GM21723 (cell line): ENCODE results near the gene SEMA4G.
A peak's percentile ranks its signal among the peaks of the same experiment; 100 is the strongest.

ENCODE experiments used
- ATAC-seq: cut with Tn5 transposase; IDR thresholded peaks from one replicate; pipeline ENCODE4 v1.9.1; 2021; ENCODE audit warnings: mild to moderate bottlenecking, moderate library complexity; ENCODE audit not compliant: unreplicated experiment

SEMA4G gene

DNA sequence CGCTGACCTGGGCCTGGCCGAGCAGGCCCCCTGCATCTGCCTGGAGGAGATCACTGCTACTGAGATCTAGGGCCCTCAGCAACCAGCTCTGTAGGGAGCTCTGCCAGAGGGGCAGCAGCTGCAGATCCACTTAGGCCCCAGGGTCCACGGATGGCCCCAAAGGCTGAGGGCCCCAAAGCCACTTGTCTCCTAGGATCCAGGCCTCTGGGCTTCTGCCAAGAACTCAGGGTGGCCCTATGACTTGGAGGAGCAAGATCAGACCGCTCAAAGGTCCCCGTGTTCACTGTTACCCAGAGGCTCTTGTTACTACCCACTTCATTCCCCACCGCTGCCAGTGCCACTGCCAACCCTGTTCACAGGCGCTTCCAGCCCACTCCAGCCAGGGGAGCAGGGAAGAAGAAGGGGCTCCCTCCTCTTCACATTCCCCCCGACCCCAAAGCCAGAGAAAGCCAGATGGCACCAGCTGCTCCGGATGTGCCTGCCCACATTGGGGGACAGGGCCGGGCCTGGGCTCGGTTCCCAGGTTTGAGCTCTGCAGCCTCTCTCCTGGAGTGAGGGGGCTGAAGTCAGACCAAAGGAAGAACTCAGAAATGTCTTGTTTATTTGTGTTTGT, 37.9 kb downstream of the SEMA4G start:
- ATAC-seq: no peak

DNA sequence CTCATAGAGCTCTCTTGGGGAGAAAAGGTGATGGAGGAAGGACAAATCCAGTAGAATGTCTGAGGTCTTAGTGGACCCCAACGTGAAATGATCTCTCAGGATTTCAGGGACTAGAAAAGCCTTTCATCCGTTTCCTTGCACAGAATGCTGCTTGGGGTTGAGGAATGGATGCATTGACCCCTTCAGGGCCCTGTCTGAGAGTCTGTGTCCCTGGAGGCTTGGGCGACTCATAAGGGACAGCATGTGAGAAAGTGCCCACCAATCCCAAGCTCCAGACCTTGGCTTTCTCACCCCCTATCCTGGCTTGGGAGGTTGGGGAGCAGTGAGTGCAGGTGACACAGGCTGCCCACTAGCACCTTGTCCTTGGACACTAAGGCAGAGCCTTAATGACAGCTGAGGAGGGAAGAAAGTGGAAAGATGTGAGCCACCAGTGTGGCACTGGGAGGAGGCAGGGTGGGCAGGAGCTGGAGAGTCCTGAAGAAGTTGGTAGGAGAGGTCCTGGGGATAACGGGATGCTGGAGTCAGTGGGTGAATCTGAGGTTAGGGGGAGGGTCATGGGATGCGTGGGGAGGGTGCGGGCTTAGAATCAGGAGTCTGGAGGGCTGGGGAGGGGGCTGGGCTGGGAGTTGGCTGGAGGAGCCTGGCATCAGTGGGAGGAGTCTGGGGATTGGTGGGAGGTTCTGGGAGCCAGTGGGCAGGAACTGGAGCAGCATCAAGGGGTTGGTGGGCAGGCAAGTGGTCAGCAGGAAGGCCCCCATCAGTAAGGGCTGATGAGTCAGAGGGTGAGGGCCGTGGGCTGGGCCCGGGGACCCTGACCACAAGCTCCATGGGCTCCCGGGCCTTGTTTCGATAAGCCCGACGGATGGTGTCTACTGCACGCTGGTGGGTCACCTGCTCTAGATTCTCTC, 38.9 kb downstream of the SEMA4G start:
- no peak for ATAC-seq

DNA sequence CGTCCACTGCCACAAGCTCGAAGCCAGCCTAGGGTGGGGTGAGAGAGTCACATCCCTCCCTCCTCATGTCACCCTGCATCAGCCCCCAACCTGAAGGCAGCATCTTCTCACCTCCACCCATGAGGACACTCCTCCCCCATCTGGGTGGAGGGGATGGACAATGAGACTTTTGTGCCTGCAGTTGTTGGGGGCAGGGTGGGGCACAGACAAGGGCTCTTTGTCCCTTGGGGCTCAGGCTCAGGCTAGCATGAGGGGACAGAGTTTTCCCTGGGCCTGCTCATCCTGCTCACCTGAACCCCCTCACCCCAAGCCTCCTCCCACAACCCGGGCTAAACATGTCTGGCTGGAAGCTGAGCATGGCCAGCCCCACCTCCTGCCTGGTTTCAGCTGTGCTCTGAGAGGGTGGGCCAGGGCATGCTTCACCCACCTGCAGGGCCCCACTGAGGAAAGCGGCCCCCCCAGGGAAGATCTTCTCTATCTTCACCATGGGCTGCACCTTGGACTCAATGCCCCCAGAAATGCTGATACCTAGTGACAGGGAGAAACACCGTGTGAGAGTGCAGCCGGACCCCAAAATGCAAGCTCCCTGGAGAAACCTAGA, 39.6 kb downstream of the SEMA4G start:
- no peak for ATAC-seq

DNA sequence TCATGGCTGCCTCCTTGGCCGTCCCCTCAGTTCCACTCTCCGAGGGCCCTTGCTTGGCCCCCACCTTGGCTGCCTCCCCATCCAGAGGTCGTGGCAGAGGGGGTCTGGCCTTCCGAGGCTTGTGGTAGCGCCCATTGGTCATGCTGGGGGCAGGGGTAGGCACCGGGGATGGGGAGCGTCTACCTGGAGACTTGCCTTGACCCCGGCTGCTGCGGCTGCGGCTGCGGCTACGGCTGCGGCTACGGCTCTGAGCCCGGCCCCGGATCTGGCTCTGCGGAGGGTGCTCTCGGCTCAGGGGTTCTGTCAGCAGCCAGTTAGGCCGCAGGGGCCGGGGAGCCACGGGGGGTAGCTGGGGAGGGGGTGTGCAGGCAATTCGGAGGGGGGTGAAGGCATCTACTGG, 41.0 kb downstream of the SEMA4G start:
- no peak for ATAC-seq

DNA sequence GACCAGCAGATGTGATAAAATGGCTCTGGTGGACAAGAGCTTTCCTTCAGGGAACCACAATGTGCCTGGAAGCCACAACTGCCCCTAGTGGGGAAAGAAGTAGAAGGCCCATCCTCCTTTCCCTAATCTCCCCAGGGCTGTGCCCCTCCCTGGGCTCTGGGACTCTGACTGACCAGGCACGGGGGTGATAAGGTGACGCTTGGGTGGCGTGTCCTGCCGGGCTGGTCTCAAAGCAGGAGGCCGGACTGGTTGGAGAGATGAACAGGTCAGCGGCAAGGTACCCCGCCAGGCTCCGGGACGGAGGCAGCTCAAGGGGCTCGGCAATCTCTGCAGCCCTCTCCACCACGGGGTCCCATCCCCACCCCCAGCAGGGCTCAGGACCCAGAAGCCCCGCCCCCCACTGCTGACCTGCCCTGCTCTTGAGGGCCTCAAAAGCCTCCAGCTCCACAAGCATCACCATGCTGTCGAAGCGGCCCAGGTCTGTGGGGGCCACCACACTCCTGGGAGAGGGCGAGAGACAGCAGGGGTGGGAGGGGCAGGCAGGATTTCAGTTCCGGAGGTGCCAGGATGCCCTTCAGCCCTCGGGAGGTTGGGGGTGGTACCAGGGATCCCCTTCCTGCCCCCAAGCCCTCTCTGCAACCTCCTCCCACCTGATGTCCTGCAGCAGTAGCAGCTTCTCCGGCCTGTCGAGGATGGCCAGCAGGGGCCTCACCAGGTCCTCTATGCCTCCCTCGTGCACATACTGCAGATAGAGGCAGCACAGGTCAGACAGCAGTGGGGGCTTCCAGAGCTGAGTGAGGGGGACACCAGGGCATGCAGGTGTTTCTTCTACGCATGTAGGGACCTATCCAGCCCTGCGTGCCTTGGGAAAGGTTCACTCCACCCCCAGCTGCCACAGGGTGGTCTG, 42.5 kb downstream of the SEMA4G start:
- ATAC-seq: no peak

DNA sequence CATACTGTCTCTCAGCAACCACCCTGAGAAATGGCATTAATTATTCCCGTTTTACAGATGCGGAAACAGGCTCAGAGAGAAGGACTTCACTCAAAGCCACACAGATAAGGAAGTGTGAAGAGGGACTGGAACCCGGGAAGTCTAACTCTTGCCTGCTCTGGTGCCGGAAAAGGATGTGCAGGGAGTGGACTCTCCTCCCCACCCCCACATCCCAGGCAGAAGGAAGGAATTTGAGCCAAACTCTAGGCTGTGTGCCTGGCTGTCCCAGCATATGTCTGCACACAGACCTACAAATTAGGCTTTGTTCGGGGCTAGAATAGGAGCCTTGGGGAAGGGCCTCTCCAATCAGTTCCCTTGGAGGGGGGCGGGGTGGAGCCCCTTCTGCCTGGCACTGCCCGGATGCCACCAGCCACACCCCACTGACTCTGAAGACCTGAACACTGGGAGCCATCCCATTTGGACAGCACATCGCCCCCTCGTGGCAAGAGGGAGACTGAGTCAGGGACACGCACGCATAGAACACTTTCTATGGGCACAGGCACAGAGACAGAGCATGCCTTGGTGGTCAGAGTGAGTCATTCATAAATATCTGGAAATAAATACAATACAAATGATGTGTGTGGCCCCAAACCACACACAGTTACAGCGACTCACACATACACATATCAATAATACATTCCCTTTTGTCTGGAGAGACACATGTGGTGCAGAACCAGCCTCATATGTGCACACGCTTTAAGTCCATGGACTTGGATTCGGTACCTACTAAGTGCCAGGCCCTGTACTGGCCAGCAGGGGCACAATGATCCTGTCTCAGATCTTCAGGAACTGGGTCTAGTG, 43.4 kb downstream of the SEMA4G start:
- ATAC-seq: peak; percentile 81

DNA sequence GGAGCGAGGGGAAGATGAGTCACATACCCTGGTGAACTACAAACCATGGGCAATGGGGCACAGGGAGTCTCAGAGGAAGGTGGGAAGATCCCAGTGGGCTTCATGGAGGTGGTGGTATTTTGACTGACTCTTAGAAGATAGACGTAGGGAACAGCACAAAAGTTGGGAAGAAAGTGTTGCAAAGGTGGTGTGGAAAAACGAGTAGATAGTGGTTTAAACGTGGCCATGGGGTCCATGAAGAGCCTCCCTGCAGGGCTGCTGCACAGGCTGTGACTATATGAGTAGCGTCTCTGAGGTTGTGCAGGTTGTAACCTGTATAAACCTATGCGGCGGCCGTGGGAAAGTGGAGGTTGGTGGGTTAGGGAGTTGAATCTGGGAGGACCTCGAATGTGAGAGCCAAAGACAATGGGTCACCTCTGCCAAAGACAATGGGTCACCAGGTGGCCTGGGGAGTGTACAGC, 44.1 kb downstream of the SEMA4G start:
- no peak for ATAC-seq

DNA sequence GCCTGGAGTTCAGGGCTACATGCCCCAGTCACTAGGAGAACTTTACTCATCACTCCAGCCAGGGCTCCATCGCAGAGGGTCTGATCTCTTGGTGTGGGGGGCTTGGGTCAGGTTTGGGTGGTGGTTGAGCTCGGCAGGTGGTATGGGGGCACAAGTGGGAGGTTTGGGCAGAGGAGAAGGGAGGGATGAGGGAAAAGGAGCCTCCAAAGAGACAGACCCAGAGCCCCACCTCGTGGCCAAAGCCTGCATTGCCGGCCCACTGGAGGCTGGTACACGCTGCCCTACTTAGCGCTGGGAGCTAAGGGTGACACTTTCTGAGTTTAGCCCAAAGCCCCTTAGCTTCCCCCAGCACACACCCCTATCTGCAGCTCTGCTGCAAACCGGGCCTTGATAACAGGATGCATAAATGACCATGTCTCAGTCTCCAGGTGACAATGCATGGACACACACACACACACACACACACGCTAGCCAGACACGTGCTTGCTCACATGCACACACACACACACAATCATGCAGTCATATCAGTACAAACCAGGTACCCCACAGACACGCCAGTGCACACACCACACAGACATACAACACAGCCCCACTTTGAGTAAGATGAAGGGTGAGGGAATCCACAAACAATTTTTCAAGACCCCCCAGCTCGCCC, 45.1 kb downstream of the SEMA4G start:
- peak; percentile 47 for ATAC-seq

DNA sequence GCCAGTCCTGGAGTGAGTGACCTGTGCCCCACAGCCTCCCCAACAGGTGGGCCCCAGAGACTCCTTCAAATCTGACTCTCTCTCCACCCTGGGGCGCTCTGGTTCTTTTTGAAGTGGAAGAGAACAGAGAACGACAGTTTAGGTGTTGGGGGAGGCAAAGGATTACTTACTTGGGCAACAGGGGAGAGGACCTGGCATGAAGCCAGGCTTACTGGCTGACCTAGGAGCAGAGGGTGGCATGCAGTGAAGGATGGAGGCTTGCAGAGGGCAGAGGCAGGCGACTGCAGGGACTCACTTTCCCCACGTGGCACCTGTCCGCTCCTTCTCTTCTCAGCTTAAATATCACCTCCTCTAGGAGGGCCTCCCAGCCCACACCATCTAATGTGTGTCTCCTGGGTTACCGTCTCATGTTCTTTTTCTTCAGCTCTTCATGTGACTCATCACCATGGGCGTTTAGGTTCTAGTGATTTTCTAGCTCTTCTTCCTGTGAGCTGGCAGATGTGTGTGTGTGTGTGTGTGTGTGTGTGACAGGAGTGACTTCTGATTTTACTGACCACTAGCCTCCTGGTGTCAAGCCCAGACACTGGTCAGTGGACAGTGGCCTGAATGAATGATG, 45.8 kb downstream of the SEMA4G start:
- no peak for ATAC-seq

DNA sequence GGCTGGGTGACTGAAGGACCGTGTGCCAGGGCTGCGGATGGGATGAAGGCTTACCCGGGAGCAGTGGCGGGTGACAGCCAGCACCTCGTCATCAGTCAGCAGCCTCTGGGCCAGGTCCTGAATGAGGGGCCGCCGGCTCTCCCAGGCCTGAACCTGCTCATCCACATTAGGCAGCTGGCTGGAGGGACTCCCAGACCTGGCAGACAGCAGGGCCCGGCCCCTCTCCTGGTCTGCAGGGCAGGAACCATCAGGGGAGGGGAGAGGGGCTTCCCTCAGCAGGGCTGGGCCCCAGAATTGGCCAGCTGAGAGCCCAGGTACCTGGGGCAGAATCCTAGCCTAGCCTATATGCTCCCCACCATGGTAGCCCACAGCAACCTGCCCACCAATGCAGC, 46.3 kb downstream of the SEMA4G start:
- no peak for ATAC-seq

DNA sequence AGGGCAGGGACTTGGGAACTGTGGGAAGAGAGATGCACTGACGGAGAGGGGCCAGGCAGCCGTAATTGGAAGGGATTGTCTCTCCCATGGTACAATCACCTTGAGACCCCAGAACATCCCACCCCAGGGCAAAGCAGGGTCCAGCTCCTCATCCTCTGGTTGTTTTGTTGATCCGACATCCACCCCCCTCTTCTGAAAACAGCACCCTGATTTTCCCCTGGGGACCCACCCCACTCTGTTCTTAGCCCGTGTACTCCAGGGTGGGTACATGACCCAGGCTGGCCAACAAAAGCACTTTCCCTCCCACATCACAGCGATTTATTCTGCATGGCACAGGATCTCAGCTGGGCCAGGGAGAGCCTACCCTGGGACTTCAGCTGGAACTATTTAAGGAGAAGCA, 47.5 kb downstream of the SEMA4G start:
- ATAC-seq: no peak

DNA sequence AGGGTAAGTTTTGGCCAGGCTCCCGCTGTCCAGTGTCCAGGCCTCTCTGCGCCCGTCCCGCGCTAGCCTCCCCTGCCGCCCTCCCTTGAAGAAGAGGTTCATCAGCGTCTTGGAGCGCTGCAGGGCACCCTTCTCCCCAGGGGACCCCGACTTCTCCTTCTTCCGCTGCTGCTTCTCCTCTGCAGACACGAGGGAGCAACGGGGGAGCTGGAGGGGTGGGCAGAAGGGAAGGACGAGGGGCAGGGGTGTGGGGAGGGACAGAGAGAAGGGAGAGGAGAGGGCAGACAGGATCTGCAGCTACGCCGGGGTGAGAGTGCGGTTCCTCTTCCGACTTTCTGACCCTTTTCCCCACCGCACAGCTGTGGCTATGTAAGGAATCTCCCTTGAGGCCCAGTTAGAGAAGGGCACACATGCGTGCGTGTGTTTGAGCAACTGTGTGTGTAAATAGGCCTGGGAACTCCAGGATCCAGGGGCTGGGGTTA, 48.9 kb downstream of the SEMA4G start:
- no peak for ATAC-seq

DNA sequence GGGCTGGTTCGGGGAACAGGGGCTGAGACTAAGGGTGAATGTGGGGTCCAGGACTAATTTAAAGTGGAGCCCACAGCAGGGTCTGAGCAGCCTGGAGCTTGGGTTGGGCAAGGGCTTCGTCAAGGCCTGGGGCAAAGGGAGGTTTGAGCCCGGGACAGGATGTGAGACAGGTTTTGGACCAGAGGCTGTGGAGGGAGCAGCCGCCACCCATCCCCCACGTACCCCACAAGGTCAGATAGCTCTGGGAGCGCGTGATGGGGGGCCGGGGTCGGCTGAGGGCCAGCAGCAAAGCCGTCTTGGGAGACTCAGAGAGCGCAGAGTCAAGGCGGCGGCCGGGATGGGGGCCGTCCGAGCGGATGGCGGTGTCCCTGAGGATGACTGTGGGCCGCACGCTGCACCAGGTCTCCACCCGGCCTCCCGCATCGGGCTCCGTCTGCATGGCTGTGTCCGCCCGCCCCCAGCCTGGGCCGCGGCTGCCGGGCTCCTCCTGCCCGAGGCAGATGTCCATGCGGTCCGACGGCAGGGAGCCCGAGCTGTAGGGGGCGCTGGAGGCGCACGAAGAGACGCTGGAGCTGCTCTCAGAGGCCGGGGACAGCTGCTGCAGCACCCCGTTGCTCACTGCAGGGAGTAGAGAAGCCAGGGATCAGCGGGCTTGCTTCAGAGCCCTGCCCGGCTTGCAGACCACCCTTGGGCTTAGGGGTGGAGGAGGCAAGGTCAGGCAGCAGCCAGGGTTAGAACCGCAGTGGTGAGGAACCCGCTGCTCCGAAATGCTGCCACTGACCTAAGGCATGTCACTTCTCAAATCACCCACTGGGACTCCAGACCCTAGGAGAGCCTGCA, 49.5 kb downstream of the SEMA4G start:
- no peak for ATAC-seq
